GM19467 (cell line): Measurements from ENCODE around the gene CDK15.
"Not testable (repeated sequence)": the region's sequence is repeated elsewhere in the genome, so short reads cannot be mapped to it uniquely, and the experiment has no call there.

Experiments used
- ATAC-seq: cut with Tn5 transposase; IDR thresholded peaks from one replicate; pipeline ENCODE4 v1.9.1; 2021; ENCODE audit warnings: mild to moderate bottlenecking, moderate library complexity; ENCODE audit not compliant: unreplicated experiment

The CDK15 gene

DNA sequence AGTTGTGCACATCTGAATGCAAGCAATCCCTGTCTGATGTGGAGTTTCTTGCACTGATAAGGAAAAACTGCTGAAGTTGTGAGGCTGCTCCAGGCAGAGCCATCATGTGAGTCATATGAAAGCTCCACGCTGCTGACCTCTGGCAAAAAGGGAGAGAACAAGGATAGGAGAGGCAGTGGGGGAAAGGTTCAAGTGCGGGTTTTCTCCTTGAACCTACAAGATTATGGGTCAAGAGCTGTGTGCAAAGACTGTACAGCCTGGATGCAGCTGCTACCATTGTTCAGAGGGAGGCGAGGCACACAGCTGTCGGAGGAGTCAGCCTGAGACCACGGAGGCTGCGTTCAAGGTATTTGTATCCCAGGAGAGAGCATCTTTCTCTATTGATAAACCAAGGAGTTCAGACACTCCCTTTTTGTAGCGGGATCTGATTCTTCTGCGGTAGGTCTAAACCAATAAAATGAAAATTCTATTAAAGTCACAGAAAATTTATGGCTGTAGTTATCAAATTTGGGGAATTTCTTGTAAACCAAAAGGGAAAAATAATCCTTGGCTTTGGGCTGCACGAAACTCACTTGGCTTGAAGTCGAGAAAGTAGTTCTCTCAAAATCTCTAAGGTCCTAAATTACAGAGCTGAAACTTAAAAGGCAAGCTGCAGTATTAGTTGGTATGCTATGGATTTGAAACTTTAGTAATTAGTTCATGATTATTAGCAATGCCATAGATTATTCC is at the start of gene CDK15:
CDK15 (plus strand) TSS at position 96 of the 729 bp plus-strand sequence; CDS start at position 224, 128 bp downstream.
- no peak for ATAC-seq

DNA sequence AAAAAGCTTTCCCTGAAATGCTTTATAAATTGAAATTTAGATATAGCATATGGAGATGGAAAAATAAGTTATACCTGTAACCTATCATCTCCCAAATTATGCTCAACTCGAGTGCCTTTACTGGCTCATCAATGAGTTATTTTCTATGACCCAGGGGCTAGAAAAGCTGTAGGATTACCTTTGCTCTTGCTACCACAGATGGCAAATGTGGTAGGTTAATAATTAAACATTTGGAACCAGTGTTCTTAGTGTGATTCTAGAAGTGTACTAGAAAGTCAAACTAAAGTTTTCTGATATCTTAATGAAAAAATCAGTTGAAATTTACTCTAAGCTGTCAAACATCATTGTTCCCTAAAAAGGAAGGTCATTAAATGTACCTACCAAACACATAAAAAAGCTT is 48.1 kb upstream of the CDK15 start:
- ATAC-seq: no peak

DNA sequence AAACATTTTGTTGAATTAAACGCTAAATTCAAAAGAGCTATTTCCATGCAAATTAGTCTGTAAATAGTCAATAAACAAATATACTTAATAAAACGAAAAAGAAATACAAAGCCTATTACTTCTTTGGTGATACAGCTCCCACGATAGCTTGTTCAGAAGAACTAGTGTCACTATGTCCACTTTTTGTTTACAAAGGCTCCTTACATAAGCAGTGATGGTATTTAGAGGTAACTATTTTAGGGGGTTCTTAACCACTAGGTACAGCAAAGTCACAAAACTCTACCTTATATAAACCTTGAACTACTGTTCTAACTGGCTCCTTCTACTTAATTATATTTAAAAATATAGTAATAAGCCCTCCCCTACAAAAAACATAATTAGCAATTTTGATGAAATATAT is 47.5 kb upstream of the CDK15 start:
- ATAC-seq: no peak

DNA sequence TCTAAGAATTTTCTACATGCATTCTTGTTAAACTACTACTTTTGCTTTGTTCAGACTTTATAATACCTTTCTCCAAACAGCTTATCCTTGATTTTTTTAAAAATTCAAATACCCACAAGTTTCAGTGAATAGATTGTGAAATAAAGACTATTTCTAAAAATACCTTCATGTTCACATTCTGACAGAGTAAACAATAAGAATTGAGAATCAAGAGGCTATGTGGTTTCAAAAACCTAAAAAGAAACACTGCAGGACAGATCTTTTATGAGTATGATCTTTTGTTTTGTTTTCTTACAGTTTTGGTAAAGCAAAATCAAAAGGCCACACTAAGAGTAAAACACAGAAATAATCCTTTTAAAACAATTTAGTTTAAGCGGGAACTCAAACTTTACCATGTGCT is 46.8 kb upstream of the CDK15 start:
- no peak for ATAC-seq

DNA sequence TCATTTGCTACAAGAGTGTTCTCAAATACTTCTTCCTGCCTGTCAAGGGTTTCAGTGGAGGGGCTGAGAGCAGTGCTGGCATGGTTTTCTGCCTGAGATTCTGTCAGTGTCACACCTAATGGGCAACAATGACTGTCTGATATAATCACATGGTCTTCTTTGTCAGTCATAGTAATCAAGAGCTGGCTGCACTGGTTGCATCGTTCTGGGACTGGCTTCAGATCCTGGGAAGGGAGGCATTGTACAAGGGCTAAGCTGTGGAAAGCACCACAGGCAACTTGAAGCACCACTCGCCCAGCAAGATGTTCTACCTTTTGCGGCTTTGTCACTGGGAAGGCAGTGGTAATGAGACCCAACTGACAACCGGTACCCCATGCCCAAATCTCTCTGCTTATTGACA is 45.2 kb upstream of the CDK15 start:
- no peak for ATAC-seq

DNA sequence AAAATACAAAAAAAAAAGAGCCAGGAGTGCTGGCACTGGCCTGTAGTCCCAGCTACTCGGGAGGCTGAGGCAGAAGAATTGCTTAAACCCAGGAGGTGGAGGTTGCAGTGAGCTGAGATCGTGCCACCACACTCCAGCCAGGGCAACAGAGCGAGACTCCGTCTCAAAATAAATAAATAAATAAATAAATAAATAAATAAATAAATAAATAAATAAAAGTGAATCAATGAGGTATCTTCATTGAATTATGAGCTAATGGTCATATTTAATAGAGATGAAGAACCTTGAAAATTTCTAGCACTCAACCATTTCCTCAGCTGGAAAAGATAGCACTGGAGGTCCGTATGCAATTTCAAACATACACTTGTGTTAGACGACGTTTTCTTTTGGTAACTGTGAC is 41.9 kb upstream of the CDK15 start:
- not testable (repeated sequence) for ATAC-seq

DNA sequence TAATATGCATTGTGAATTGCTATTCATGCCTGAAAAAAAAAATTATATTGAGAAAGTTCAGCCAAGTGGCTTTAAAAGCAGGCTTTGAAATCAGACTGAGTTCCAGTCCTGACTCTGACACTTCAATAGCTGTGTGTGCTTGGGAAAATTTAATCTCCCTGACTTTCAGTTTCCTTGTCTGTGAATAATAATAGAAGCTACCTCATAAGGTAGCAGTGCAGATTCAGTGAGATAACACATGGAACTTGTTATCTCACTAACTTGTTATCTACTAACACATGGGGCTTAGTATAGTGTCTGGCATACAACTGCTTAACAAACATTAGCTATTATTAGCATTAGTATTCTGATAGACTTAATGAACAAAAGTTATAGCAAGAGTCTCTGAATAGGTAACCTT is 40.5 kb upstream of the CDK15 start:
- no peak for ATAC-seq

DNA sequence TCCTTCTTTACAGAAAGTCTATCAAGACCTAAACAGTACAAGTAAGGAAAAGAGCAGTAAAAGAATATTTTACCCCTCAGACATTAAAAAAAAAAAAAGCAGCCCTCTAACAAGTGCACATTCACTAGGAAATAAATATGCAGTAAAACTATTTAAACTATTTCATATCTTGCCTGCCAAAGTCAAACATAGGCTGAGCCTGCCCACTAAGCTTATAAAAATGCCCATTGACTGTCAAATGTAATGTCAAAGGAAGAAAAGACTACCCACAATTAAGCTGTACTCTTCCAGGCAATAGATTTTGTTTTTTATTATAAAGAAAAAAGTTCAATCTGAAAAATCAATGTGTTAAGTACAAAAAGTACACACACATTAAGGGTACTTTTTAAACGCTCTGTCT is 37.4 kb upstream of the CDK15 start:
- ATAC-seq: no peak

DNA sequence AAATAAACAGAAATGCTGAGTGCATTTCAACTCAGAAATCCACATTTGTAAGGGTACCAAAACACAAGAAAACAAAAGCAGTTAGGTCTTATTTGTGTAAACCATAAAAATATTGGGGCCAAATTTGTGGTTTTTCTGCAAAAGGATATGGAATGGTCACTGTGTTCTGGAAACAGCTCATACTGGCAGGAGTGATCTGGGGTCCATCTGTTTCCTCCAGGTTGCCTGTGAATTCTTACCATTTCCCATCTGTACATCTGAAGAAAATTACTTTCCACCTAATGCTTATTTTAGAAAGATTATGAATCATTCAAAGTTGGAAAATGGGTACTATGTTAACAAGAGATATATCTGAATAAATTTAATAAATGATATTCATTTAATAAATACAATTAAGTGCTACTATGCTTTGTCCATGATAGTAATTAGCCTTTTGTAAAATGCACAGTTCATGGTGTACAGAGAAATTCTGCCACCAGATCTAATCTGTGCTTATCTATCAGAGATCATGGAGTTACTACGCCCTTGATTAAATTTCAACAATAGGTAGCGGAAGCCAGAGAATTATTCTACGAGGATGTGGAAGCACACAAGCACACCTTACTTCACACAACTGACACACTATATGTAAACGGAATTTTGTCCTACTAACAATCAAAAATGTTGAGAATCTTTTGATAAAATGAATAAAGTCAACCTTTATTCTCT is 36.5 kb upstream of the CDK15 start:
- no peak for ATAC-seq

DNA sequence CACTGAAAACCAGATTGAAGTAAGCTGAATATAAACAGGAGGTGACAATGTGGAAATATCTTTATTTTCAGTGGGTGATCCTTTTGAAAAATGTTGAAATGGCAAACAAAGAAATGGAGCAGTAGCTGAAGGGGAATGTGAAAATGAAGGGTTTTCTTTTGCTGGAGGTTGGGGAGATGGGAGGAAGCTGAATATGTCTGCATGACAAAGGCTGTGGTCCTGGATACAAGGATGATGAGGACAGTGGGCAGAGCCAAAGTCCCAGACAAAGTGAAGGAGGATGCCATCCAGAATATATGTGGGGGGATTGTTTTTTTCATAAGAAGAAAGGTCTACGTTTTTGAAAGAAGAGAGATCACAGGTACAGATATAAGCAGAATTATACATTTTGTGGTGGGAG is 32.3 kb upstream of the CDK15 start:
- no peak for ATAC-seq

DNA sequence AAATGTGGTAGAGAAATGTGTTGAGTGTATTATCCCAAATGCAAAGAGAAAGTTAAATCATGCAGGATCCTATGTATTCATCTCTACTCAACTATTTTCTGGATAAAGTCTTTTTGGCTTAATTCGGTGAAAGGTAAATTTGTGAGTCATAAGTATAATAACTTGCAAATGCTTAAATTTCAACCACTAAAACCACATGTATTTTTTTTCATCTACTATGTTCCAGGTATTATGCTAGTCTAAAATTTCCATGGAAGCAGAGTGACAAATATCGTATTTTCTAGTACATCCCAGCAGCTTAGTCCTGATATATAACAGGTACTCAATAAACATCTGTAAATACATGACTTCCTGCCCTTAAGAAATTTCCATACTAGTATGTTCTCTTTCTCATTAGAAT is 31.8 kb upstream of the CDK15 start:
- no peak for ATAC-seq

DNA sequence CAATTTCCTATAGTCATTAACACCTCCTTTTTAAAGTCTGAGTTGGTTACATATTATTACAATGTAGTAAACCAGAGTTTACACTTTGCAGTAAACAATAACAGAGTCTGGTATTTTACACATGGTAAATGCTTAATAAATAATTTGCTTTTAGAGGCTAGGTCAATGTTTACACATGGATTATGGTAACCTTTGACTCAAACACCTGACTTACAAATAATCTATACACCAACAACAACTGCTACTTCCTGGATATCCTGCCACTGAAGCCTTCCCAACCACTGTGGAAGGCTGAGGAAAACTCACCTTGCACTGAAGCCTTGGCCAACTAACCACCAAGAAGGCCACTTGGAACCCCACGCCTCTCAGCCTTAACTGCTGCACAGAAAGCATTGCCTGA is 31.0 kb upstream of the CDK15 start:
- no peak for ATAC-seq

DNA sequence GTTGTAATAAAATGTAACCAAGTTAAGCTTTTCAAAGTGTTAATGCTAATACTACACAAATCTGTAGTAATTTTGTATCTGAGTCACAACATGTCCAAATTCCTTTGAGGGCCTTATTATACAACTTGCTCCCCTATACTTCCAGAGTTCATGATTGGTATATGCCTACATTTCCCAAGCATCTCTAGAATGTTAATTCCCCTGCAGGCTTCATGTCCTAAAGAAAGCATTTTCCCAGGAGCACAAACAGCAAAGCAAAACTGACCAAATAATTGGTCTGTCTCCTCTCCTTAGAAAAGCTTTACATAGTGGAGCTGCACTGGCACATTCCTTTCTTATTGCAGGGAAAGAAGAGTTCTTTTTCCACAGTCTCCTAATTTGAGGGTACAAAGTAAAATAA is 29.3 kb upstream of the CDK15 start:
- ATAC-seq: no peak

DNA sequence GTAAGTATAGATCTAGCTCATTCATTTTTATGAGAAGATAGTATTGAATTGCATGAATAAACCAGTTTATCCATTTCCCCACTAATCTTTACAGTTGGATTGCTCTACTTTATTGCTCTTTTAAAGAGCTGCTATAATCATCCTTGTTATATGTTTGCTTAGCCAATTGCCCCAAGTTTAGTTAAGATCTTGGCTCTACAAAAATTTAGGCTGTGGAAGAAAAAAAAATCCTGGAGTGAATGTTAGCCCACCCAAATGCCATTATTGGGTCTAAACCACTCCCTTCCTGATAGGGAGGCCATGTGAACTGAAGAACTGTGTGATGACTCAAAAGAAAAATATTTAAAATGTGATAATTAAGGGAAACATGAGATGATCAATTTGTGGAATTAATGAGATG is 28.5 kb upstream of the CDK15 start:
- no peak for ATAC-seq

DNA sequence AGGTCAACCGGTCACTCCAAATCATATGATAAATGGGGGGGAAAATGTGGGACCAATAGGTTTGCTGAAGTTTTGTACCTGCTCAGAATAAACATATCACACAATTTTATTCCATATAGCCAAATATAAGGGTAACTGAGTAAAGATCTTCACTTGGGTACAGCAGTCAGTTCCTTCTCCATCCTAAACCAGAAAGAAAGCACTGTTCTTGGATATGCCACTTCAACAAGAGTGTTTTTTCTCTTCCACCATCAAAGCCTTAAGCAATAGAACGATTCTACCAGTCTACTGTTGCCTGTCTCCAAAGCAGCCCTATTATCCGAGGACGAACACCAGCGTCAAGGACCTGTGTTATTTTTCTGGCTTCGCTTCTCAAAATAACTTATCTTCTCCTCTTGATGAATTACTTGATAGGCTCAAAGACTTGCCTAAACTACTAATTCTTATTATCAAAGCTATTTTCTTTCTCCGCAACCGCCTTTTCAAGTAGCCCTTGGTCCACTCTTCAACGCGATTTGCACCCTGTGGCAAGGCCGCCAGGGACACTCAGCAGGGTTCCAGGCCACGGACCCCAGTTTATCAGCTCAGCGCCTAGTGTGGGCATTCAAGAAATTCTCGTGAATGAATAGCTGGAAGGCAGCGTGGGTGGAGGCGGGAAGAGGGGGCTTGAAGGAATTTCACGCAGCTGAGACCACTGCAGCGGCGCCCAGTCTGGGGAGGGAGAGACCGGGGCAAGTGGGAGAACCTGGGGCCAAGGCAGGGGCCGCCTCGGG is 26.2 kb upstream of the CDK15 start:
- no peak for ATAC-seq

DNA sequence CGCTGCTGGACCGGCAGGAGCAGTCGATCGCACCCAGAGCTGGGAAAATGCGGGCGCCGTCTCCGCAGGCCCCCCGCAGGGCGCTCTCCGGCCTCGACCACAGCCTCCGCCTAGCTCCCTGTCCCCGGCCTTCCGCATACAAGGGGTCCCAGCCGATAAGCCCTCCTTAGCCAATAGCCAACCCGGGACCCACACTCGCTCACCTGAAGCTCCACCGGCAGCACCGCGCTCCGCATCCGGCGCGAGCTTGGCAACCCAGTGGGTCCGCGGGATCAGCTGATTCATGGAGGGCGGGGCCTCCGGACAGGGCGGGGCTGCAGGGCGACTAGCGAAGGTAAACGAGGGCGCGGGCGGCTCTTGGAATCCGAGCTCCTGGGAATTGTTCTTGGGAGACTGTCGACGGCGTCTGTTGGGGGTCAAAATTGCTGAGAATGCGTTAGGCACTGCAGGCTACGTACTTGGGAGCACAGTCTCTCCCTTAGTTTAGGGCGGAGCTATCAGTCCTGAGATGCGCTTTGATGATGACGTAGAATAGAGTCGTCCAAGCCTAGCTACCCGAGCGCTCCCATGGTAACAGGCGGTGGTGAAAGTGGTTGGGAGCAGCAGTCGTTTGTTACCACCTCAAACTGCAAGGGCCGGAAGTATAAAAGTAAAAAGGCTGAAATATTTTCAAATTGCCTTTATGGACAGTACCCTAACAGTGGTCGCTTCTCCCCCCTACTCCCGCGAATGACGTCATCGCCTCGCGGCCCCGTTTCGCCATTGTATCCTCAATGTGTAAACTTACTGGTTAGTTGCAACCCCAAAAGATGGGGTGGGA is 25.5 kb upstream of the CDK15 start, which contains the start of gene ALS2:
ALS2 (minus strand) TSS at position 260 of the 820 bp plus-strand sequence. CDS start 12,048 bp downstream, outside the sequence.
- peak; percentile 96 for ATAC-seq

DNA sequence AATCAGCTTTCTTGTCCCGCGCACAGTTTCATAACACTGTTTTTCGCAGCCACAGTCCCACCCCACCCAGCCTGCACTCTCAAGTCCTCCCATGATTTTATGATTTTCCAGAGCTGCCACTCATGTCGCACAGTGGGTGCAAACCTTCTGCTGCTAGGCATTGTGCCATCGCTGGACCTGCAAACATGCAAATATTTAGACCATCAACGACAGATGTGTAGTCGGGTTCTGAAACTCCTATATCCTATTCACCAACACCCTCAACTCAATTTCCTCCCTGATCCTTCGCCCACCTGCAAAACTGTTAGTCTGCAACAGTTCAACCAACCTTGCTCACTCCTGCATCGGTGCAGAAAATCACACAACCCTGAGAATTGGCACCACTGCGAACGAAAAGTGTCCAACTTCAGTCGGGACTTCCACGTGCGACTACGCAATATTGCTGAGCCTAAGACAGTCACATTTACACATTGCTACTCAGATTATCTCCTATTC is 24.7 kb upstream of the CDK15 start:
- ATAC-seq: no peak

DNA sequence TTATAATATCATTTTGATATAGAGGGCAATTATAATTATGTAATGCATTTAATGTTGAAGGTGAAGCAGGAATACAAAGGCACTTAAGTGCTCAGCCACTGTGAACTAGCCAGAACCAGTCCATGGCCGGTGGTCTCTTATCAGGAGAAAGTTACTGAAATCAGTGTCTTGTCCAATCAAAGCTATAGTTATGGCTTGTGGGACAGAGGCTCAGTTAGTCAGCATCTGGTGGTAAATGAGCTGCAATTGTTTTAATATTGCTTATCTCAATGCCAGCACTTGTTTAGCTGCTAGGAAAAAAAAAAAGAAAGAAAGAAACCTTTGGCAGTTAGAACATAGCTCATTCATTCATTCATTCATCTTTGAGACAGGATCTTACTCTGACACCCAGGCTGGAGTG is 21.8 kb upstream of the CDK15 start:
- ATAC-seq: no peak

DNA sequence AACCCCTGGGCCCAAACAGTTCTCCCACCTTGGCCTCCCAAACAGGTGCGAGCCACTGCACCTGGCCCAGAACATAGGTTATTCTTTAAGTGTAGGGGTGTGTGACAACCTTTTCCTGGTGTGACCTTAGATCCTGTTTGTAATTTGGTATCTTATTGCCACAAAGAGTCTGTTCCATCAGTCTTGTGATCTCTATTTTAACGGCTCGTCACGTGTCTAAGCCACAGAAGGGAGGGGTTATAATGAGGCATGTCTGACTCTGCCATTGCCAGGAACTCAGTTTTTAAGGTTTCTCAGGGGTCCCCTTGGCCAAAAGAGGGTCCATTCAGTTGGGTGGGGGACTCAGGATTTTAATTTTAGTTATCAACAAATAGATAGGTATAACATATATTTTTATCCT is 21.2 kb upstream of the CDK15 start:
- no peak for ATAC-seq

DNA sequence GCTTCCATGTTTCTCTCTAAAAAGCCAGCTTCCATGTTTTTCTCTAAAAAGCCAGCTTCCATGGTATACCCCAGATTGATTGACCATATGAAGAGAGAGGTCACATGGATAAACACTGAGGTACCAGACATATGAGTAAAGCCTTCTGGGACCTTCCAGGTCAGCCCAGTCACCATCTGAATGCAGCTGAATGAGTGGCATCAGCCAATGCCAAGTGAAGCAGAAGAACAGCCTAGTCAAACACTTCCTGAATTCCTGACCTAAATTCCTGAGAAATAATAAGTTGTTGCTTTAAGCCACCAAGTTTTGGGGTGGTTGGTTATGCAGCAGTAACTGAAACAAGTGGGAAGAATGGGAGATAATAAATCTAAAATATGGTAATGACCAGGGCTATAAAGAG is 19.9 kb upstream of the CDK15 start:
- no peak for ATAC-seq

DNA sequence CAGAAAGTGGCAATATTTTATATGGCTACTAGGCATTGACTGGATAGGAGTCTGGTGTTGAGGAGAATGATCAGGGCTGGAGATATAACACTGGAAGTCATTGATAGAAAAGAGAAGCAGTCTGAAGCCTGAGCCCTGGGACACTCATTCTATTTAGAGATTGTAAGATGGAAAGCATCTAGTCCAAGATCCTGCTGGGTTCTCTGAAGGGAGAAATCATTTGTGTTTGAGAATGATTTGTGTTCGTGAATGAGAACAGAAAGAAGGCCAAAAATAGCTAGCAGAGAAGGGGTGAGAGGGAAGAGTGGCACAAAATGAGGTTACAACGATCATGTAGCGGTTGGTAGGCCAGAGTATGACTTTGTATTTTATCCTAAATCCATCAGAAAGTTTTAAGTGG is 18.0 kb upstream of the CDK15 start:
- ATAC-seq: no peak
